GM18498 (cell line): ENCODE data around the gene HNRNPF.
A peak's percentile ranks its signal among the peaks of the same experiment; 100 is the strongest.
"Not testable (repeated sequence)": the region's sequence is repeated elsewhere in the genome, so short reads cannot be mapped to it uniquely, and the experiment has no call there.

Experiments used
- ATAC-seq: cut with Tn5 transposase; IDR thresholded peaks from one replicate; pipeline ENCODE4 v1.9.1; 2021; ENCODE audit warnings: mild to moderate bottlenecking, moderate library complexity; ENCODE audit not compliant: unreplicated experiment

The HNRNPF gene

DNA sequence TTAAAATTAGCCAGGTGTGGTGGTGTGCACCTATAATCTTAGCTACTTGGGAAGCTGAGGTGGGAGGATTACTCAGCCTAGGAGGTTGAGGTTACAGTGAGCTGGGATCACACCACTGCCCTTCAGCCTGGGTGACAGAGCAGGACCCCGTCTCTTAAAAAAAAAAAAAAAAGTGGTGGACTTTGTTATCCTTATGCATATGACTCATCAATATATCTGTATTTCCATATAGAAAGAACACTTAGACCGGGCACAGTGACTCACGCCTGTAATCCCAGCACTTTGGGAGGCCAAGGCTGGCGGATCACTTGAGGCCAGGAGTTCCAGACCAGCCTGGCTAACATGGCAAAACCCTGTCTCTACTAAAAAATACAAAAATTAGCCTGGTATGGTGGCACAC, 13.0 kb upstream of the HNRNPF start:
- ATAC-seq: not testable (repeated sequence)

DNA sequence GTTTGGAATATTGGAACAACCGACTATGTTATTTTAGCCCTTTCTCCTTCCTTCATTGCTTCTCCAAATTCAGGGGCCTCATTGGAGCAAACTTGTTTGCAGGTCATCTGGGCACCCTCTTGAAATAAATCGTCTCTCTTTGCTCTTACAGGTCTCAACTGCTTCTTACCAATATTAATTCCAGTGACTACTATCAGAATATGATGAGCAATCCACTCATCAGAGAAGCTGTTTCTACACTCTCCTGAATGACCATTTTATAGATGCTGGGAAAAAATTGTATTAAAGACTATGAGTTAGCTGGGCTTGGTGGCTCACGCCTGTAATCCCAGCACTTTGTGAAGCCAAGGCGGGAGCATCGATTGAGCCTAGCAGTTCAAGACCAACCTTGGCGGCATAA, 12.5 kb upstream of the HNRNPF start:
- ATAC-seq: no peak

DNA sequence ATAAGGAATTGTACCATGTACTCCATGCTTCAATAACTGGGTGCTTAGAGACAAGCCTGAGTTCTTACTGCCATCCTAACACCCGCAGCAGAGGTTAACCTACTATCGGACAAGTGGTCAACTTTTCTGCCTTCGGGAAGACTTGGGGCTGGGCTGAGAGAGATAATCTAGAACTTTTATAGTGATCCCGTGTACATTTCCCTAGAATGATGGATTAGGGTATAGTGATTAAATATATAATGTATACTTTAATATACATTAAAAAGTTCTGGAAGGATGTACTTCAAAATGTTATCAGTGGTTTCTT, 12.2 kb upstream of the HNRNPF start:
- no peak for ATAC-seq

DNA sequence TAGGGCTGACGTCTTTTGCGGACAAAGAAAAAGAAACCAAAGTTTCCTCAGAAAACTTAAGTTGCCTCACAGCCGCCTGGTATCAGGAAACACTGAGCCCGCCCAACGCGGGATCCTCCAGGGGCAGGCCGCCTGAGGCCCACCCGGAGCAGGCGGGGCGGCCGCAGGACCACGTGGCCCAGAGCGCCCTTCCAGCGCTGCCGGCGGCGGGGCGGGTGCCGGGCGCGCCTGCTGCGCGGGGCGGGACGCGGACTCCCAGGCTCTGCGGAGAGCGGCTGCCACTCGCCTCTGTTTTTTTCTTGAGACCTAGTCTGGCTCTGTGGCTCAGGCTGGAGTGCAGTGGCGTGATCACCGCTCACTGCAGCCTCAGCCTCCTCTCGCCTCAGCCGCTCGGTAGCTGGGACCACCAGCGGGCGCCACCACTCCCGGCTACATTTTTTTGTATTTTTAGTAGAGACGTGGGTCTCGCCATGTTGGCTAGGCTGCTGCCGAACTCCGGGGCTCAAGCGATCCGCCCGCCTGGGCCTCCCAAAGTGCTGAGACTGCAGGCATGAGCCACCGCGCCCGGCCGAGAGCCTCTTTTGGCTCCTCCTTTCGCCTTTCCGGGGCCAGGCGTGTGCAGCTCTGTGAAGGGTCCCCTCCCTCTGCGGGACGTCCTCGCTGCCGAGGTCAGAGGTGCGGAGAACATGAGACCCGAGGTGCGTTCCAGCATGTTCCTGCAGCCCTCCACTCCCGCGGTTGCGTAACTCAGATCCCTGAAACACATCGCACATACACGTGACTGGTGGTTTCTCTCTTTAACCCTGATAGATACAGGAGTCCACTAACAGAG, 11.6 kb upstream of the HNRNPF start:
- ATAC-seq: peak; percentile 92

DNA sequence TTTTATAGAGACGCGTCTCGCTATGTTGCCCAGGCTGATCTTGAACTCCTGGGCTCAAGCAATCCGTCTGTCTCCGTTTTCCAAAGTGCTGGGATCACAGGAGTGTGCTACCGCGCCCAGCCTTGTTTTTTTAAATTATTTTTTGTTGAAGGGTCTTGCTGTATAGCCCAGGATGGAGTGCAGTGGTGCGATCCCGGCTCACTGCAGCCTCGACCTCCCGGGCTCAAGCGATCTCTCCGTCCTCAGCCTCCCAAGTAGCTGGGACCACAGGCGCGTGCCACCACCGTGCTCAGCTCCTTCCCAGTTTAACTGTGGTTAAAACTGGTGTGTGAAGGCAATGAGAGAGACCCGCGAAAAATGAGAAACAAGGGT, 11.0 kb upstream of the HNRNPF start:
- ATAC-seq: no peak

DNA sequence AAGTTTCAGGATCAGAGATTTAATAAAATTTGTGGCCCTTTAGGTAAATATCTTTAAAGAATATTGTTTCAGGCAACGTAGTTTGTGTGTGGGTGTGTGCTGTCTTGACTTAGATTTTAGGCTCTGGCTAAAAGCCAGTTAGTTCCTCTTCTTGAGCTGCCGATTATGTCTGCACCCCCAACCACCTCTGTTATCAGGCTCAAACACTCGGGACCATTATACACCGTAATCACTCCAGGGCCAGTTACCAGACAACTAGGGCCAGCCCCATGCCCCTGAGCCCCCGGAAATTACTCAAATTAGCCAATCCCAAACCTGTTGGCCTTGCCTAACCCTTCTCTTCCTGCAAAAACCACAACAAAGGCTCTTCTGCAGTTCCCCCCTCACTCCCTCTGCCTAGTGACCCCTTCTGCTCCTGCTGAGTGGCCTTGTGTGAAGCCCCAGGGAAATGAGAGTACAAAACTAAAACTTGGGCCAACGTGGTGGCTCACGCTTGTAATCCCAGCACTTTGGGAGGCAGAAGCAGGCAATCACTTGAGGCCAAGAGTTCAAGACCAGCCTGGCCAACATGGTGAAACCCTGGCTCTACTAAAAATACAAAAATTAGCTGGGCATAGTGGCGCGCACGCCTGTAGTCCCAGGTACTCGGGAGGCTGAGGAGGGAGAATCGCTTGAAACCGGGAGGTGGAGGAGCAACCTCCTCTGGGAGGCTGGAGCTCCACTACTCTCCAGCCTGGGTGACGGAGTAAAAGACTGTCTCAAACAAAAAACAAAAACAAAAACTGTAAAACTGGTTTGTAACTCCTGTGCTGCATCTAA, 9.2 kb upstream of the HNRNPF start:
- no peak for ATAC-seq

DNA sequence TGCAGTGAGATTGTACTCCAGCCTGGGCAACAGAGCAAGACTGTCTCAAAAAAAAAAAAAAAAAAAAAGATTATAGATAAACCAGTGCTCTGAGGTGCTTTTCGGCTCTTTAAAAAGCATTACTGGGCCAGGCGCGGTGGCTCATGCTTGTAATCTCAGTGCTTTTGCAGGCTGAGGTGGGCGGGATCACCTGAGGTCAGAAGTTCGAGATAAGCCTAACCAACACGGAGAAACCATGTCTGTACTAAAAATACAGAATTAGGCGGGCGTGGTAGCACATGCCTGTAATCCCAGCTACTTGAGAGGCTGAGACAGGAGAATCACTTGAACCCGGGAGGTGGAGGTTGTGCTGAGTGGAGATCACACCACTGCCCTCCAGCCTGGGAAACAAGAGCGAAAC, 6.6 kb upstream of the HNRNPF start:
- no peak for ATAC-seq

DNA sequence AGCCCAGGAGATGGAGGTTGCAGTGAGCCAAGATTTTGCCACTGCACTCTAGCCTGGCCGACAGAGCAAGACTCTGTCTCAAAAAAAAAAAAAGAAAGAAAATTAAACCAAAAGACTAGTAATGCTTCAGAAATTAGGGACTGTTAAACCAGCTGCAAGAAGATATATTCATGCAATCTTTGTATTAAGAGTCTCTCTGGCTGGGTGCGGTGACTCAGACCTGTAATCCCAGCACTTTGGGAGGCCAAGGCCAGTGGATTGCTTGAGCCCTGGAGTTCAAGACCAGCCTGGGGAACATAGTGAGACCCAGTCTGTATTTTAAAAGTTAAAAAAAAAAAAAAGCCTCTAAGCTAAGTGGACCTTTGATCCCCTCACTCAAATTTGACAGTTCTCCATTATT, 2.5 kb upstream of the HNRNPF start:
- ATAC-seq: no peak

DNA sequence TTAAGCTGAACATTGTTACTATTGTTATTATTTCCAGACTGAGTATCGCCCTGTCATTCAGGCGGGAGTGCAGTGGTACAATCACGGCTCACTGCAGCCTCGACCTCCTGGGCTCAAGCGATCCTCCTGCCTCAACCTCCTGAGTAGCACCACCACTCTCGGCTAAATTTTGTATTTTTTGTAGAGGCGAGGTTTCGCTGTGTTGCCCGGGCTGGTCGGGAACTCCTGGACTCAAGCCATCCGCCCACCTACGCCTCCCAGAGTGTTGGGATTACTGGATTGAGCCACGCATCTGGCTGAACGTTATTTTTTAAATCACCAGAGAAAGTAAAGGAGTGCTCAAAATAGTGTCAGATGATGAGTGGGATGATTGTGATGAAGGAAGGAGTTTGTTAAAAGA, 1.4 kb upstream of the HNRNPF start:
- no peak for ATAC-seq

DNA sequence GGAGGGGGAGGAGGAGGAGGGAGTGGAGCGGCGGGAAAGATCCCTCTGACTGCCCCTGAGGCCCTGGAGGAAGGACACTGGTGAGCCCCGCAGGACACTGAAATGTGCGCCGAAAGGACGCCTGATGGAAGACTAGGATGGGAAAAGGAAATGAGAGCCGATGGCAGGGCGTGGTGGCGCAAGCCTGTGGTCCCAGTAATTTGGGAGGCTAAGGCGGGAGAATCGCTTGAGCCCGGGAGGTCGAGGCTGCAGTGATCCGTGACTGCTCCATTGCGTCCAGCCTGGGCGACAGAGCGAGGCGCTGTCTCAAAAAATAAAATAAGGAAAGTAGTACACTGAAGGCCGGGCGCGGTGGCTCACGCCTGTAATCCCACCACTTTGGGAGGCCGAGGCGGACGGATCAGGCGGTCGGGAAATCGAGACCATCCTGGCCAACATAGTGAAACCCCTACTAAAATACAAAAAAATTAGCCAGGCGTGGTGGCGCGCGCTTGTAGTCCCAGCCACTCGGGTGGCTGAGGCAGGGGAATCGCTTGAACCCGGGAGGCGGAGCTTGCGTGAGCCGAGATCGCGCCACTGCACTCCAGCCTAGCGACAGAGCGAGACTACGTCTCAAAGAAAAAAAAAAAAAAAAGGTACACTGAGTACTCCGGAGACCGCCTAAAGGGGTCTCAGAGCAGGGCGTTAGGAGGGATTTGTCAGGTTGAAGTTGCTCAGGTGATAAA, 561 bp upstream of the HNRNPF start:
- no peak for ATAC-seq

DNA sequence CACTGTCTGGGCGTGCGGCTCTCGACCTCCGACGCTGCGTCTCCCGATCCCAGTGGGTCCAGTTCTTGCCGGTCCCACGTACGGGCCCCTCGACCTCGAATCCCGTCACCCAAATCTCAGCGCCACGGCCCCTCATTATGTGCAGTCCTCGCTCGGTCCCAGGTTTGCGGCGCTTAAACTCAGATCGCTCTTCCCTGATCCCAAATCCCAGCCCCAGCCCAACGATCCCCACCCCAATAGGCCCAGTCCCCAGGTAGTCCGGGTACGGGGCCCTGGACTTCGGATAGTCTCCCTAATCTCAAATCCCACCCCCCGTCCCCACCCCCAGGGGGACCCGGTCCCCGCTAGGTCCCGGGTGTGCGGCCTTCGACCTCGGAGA, 666 bp downstream of the HNRNPF start:
- ATAC-seq: peak; percentile 0

DNA sequence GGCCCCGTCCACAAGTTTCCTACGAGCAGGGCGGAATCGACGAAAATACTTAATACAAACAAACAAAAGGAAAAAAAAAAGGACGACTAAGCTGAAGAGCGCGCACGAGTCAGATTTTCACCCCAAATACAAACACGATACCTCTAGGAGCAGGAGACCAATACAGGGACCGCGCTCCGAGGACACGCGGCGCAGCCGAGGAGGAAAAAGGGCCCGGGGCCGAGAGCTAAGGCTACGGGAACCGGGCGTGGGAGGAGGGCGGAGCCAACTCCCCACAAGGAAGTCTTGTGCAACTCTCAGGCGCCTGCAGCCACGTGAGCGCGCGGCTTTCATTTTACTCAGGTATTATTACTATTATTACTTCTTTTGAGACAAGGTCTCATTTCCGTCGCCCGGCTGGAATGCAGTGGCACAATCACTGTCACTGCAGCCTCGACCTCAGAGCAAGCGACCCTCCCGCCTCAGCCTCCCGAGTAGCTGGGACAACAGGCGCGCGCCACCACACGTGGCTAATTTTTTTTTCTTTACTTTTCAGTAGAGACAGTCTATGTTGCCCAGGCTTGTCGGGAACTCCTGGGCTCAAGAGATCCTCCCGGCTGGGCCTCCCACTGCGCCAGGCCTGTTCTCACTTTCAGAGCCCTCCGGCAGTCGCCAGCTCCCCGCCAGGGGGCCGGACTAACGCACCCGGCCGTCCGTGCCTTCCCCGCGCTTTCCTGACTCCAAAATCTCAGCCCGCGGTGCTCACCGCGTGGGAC, 1.2 kb downstream of the HNRNPF start:
- peak; percentile 48 for ATAC-seq

DNA sequence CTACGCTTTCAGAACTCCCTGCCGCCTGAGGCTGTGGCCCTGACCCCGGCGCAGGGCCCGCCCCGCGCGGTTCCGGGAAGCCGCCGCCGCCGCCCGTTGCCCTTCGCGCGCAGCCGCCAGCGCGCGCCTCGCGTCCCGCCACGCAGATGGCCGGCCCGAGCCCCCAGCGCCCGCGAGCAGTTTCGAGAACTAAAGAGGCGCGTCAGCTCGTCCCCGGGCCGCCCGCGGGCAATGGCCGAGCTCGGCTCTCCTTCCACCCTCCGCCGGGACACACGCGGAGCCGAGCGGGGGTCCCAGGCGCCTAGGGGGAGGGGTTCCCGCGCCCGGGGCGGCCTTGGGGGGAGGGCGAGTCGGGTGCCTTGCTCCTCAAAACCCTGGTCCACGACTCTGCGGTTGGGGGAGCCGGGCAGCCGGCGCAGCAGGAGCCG, 1.8 kb downstream of the HNRNPF start:
- ATAC-seq: peak; percentile 33

DNA sequence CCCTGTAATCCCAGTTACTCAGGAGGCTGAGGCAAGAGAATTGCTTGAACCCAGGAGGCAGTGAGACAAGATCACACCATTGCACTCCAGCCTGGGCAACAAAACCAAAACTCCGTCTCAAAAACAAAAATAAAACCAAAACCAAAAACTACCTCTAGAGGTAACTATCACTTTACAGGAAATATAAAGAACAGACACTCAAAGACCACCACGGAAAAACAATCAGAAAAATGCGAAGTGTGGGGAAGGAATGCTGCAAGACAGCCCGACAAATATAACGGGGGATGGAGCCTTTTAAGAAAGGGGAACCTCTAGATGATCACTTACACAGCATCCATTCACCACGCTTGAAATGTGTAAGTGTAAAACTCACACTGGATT, 4.3 kb downstream of the HNRNPF start:
- no peak for ATAC-seq

DNA sequence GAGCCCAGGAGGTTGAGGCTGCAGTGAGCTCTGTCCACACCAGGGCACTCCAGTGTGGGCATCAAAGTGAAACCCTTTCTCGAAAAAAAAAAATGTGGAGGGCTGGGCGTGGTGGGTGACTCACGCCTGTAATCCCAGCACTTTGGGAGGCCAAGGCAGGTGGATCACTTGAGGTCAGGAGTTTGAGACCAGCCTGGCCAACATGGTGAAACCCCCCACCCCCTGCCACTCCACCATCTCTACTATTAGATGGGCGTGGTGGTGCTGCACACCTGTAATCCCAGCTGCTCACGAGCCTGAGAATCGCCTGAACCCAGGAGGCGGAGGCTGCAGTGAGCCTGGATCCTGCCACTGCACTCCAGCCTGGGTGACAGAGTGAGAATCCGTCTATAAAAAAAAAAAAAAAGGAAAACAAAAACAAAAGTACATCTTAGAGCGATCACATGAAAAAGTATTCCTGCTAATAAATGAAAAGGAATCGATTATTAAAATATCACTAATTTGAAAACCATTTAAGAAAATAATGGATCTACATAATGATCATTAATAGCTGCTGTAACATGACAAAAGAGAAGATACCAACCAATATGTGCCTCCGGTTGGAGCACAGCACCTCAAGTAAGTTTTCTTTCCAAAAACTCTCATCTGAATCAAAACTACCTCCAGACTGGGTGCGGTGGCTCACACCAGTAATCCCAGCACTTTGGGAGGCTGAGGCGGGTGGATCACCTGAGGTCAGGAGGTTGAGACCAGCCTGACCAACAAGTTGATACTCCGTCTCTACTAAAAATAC, 4.9 kb downstream of the HNRNPF start:
- ATAC-seq: no peak

DNA sequence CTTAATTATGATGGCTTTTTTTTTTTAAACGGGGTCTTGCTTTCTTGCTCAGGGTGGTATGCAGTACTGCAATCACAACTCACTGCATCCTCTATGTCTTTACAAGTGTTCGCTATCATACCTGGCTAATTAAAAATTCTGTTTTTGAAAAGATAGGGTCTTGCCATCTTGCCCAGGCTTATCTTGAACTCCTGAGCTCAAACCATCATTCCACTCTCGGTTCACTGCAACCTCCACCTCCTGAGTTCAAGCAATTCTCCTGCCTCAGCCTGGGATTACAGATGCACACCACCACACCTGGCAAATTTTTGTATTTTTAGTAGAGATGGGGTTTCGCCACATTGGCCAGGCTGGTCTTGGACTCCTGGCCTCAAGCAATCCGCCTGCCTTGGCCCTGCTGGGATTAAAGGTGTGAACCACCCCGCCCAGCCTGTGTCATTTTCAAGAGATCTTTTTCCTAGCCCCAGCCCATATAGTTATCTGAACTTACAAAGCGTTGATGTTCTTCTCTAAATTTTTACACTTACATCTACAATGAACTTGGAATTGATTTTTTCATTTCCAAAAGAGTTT, 6.0 kb downstream of the HNRNPF start:
- ATAC-seq: no peak

DNA sequence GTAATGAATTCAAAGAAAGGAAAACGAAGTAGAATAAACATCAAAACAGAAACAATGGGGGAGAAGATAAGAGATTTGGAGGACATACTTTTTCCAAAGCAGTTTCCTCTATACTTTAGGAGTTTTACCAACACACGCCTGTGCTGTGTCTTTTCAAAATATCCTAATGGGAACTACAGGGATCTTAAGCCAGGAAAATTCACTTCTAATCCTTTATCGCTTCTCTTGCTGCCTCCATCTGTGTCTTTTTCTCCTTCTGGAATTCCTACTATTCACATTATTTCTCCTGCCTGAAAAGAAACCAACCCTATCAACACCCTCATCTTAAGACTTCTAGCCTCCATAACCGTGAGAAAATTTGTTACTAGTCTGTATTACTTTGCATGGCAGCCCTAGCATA, 6.8 kb downstream of the HNRNPF start:
- ATAC-seq: no peak

DNA sequence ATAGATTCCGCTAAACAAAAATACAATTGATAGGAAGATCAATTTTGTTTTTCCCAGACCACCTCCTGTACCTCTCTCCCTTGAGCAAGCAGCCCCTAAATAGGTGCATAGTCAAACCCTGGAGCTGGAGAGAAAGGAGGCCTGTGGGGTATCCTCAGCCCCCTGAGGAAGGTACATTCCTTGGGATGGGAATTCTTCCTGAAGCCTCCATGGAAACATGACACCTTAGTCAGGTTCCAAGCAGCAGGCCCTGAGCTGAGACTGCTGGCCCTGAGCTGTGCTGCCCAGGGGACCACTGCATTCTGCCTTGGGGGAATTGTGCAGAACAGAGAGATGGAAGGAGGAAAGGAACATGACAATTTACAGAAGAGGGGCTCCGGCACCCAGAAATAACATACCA, 7.4 kb downstream of the HNRNPF start:
- ATAC-seq: no peak

DNA sequence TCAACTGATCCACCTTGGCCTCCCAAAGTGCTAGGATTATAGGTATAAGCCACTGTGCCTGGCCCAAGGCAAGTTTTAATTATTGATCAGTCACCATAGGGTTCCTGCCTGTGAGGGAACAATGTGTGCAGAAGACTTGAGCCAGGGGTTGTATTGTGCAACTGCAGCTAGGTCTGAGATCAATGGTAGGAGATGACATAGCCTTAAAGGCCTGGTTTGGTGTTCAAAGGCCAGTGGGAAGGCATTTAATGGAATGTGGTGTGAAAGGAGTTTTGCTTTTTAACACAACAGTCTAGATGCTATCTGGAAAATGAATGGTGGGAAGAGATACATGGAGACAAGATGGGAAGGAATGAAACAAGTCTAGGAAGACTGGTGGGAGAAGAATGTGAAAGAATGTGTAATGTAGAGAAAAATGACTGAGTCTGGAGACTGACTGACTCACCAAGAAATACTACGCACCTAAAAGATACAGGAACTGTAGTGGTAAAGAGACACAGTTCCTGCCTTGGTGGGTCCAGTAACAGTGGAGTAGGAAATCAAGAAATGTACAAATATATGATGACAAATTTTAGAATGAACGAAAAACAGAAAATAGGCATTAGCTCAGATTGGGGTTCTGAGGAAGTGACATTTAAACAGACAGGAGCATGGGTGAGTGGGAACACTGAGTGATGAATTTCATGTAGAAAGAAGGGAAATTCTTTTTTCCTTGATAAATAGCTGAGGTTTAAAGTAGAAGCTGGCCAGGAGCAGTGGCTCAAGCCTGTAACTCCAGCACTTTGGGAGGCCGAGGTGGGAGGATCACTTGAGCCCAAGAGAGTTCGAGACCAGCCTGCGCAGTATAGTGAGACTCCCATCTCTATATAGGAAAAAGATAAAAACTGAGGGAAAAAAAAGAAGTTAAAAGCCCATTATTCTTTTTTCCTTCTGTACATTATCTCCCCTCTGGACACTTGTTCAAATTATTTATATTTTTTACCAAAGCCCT, 9.4 kb downstream of the HNRNPF start:
- ATAC-seq: no peak
